WTC11 (cell line): ENCODE results near the gene MMS22L.

Experiments used
- NR2C2 ChIP-seq: sonication (generic); formaldehyde crosslinking; IDR thresholded peaks from 2 replicates; pipeline ENCODE4 v1.8.0; 2022; ENCODE audit warnings: mild to moderate bottlenecking, missing genetic modification reagents
- ZBTB21 ChIP-seq: sonication (generic); formaldehyde crosslinking; IDR thresholded peaks from 2 replicates; pipeline ENCODE4 v1.8.1; 2023; ENCODE audit warnings: mild to moderate bottlenecking, missing genetic modification reagents, borderline replicate concordance
- ZNF263 ChIP-seq: sonication (generic); formaldehyde crosslinking; IDR thresholded peaks from 2 replicates; pipeline ENCODE4 v1.8.1; 2022; ENCODE audit warnings: low read depth, mild to moderate bottlenecking, moderate library complexity, missing genetic modification reagents
- TF ChIP-seq, protein P1 (sequence below): sonication (generic); formaldehyde crosslinking; IDR thresholded peaks from 2 replicates; pipeline ENCODE4 v1.8.0; 2023; ENCODE audit warnings: missing genetic modification reagents
- TF ChIP-seq, protein P2 (sequence below): fragments of 200-600 bp; IDR thresholded peaks from 2 replicates; pipeline ENCODE4 v1.8.0; 2022; ENCODE audit warnings: antibody characterized with exemption
- TF ChIP-seq, protein P3 (sequence below): sonication (generic); formaldehyde crosslinking; IDR thresholded peaks from 2 replicates; pipeline ENCODE4 v1.8.0; 2022; ENCODE audit warnings: mild to moderate bottlenecking, missing genetic modification reagents
- TF ChIP-seq, protein P4 (sequence below): sonication (generic); formaldehyde crosslinking; conservative IDR thresholded peaks from 2 replicates; pipeline ENCODE4 v1.8.1; 2022; ENCODE audit warnings: mild to moderate bottlenecking, missing genetic modification reagents
- TF ChIP-seq, protein P5 (sequence below): sonication (generic); formaldehyde crosslinking; IDR thresholded peaks from 2 replicates; pipeline ENCODE4 v1.8.0; 2022; ENCODE audit warnings: mild to moderate bottlenecking, missing genetic modification reagents

GRCh38 chr6:97322811-97323210 lies 39.8 kb upstream of the MMS22L start:
- TF ChIP-seq NR2C2 (no peak), ZBTB21 (CRISPR knock-in tag) (no peak), ZNF263 (no peak)
- TF ChIP-seq, protein P1, sequence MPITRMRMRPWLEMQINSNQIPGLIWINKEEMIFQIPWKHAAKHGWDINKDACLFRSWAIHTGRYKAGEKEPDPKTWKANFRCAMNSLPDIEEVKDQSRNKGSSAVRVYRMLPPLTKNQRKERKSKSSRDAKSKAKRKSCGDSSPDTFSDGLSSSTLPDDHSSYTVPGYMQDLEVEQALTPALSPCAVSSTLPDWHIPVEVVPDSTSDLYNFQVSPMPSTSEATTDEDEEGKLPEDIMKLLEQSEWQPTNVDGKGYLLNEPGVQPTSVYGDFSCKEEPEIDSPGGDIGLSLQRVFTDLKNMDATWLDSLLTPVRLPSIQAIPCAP (CRISPR knock-in tag), result no peak
- TF ChIP-seq, protein P2, sequence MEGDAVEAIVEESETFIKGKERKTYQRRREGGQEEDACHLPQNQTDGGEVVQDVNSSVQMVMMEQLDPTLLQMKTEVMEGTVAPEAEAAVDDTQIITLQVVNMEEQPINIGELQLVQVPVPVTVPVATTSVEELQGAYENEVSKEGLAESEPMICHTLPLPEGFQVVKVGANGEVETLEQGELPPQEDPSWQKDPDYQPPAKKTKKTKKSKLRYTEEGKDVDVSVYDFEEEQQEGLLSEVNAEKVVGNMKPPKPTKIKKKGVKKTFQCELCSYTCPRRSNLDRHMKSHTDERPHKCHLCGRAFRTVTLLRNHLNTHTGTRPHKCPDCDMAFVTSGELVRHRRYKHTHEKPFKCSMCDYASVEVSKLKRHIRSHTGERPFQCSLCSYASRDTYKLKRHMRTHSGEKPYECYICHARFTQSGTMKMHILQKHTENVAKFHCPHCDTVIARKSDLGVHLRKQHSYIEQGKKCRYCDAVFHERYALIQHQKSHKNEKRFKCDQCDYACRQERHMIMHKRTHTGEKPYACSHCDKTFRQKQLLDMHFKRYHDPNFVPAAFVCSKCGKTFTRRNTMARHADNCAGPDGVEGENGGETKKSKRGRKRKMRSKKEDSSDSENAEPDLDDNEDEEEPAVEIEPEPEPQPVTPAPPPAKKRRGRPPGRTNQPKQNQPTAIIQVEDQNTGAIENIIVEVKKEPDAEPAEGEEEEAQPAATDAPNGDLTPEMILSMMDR, result no peak
- TF ChIP-seq, protein P3, sequence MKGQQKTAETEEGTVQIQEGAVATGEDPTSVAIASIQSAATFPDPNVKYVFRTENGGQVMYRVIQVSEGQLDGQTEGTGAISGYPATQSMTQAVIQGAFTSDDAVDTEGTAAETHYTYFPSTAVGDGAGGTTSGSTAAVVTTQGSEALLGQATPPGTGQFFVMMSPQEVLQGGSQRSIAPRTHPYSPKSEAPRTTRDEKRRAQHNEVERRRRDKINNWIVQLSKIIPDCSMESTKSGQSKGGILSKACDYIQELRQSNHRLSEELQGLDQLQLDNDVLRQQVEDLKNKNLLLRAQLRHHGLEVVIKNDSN (CRISPR knock-in tag), result no peak
- TF ChIP-seq, protein P4, sequence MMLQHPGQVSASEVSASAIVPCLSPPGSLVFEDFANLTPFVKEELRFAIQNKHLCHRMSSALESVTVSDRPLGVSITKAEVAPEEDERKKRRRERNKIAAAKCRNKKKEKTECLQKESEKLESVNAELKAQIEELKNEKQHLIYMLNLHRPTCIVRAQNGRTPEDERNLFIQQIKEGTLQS (CRISPR knock-in tag), result no peak
- TF ChIP-seq, protein P5, sequence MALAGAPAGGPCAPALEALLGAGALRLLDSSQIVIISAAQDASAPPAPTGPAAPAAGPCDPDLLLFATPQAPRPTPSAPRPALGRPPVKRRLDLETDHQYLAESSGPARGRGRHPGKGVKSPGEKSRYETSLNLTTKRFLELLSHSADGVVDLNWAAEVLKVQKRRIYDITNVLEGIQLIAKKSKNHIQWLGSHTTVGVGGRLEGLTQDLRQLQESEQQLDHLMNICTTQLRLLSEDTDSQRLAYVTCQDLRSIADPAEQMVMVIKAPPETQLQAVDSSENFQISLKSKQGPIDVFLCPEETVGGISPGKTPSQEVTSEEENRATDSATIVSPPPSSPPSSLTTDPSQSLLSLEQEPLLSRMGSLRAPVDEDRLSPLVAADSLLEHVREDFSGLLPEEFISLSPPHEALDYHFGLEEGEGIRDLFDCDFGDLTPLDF (CRISPR knock-in tag), result no peak
